H9 (cell line): Measurements from ENCODE around the gene PNPLA7. TPM values are rescaled to one million over a fixed set of nuclear protein-coding genes. Genes with fewer than 3 reads are reported as not detected.

Experiments
- DNase-seq: peaks from one replicate; pipeline ENCODE4 v3.0.0-alpha.2; 2017
- H2AFZ ChIP-seq: one replicate; pipeline ENCODE4 v1.6.1; 2013; ENCODE audit warnings: mild to moderate bottlenecking, low read length, control low read depth, moderate library complexity
- H2AK5ac ChIP-seq: 2 replicates; pipeline ENCODE4 v1.6.1; 2013; ENCODE audit warnings: low read length, control low read depth, mixed read lengths; ENCODE audit not compliant: insufficient read length
- H2BK120ac ChIP-seq: one replicate; pipeline ENCODE4 v1.6.1; 2013; ENCODE audit warnings: low read depth, mild to moderate bottlenecking, low read length, control low read depth, inconsistent platforms; ENCODE audit not compliant: poor library complexity, severe bottlenecking
- H2BK12ac ChIP-seq: 2 replicates; pipeline ENCODE4 v1.6.1; 2013; ENCODE audit warnings: low read length, control low read depth, mixed read lengths, low read depth; ENCODE audit not compliant: insufficient read length
- H2BK15ac ChIP-seq: 2 replicates; pipeline ENCODE4 v1.6.1; 2013; ENCODE audit warnings: low read depth, low read length, control low read depth
- H2BK20ac ChIP-seq: one replicate; pipeline ENCODE4 v1.6.1; 2013; ENCODE audit warnings: low read depth, mild to moderate bottlenecking, low read length, control low read depth, inconsistent platforms; ENCODE audit not compliant: poor library complexity, severe bottlenecking
- H2BK5ac ChIP-seq: 2 replicates; pipeline ENCODE4 v1.6.1; 2013; ENCODE audit warnings: low read length, control low read depth, mixed read lengths; ENCODE audit not compliant: insufficient read length
- H3K14ac ChIP-seq: 2 replicates; pipeline ENCODE4 v1.6.1; 2013; ENCODE audit warnings: low read length, control low read depth; ENCODE audit not compliant: insufficient read depth
- H3K18ac ChIP-seq: 2 replicates; pipeline ENCODE4 v1.6.1; 2013; ENCODE audit warnings: low read depth, mild to moderate bottlenecking, mixed read lengths, low read length, control low read depth; ENCODE audit not compliant: insufficient read length
- H3K23ac ChIP-seq: 2 replicates; pipeline ENCODE4 v1.6.1; 2013; ENCODE audit warnings: low read length, control low read depth, mixed read lengths, low read depth; ENCODE audit not compliant: insufficient read length
- H3K23me2 ChIP-seq: 2 replicates; pipeline ENCODE4 v1.6.1; 2013; ENCODE audit warnings: low read depth, mild to moderate bottlenecking, mixed read lengths, low read length, control low read depth; ENCODE audit not compliant: insufficient read length, poor library complexity, severe bottlenecking
- H3K27ac ChIP-seq: 2 replicates; pipeline ENCODE4 v1.5.1; 2013; ENCODE audit warnings: low read length, control low read depth, mixed read lengths, low read depth; ENCODE audit not compliant: insufficient read length
- H3K27me3 ChIP-seq: 2 replicates; pipeline ENCODE4 v1.6.1; 2013; ENCODE audit warnings: low read length, control low read depth, inconsistent platforms; ENCODE audit not compliant: insufficient read depth
- H3K4ac ChIP-seq: 2 replicates; pipeline ENCODE4 v1.6.1; 2013; ENCODE audit warnings: low read depth, mild to moderate bottlenecking, control low read depth, inconsistent platforms, low read length, moderate library complexity
- H3K4me1 ChIP-seq: 2 replicates; pipeline ENCODE4 v1.6.1; 2013; ENCODE audit warnings: low read length, control low read depth, inconsistent platforms; ENCODE audit not compliant: insufficient read depth
- H3K4me2 ChIP-seq: 2 replicates; pipeline ENCODE4 v1.6.1; 2013; ENCODE audit warnings: low read length, control low read depth, mixed read lengths; ENCODE audit not compliant: insufficient read length, insufficient read depth
- H3K56ac ChIP-seq: 2 replicates; pipeline ENCODE4 v1.6.1; 2013; ENCODE audit warnings: low read depth, mild to moderate bottlenecking, mixed read lengths, low read length, control low read depth; ENCODE audit not compliant: insufficient read length
- H3K79me1 ChIP-seq: 2 replicates; pipeline ENCODE4 v1.6.1; 2013; ENCODE audit warnings: low read depth, mild to moderate bottlenecking, moderate library complexity, low read length, control low read depth, inconsistent platforms; ENCODE audit not compliant: insufficient read depth, poor library complexity, severe bottlenecking
- H3K79me2 ChIP-seq: 2 replicates; pipeline ENCODE4 v1.6.1; 2013; ENCODE audit warnings: low read length, control low read depth, inconsistent platforms; ENCODE audit not compliant: insufficient read depth
- H3K9ac ChIP-seq: 2 replicates; pipeline ENCODE4 v1.6.1; 2013; ENCODE audit warnings: low read length, control low read depth, mixed read lengths; ENCODE audit not compliant: insufficient read length; ENCODE audit errors: extremely low read depth
- H3K9me3 ChIP-seq: one replicate; pipeline ENCODE4 v1.6.1; 2013; ENCODE audit warnings: low read depth, low read length, inconsistent platforms; ENCODE audit not compliant: control insufficient read depth
- H3T11ph ChIP-seq: one replicate; pipeline ENCODE4 v1.6.1; 2013; ENCODE audit warnings: mild to moderate bottlenecking, low read length, control low read depth, inconsistent platforms
- H4K20me1 ChIP-seq: one replicate; pipeline ENCODE4 v1.6.1; 2013; ENCODE audit not compliant: control insufficient read depth, insufficient read length, insufficient read depth
- H4K5ac ChIP-seq: 2 replicates; pipeline ENCODE4 v1.6.1; 2013; ENCODE audit warnings: low read depth, mild to moderate bottlenecking, mixed read lengths, low read length, control low read depth; ENCODE audit not compliant: insufficient read length
- H4K8ac ChIP-seq: replicated peaks from 2 replicates; pipeline ENCODE4 v1.6.1; 2013; ENCODE audit warnings: low read length, control low read depth, mixed read lengths, low read depth; ENCODE audit not compliant: insufficient read length
- H4K91ac ChIP-seq: 2 replicates; pipeline ENCODE4 v1.6.1; 2013; ENCODE audit warnings: low read depth, mild to moderate bottlenecking, moderate library complexity, mixed read lengths, low read length, control low read depth; ENCODE audit not compliant: insufficient read length
- H3K27ac Mint-ChIP-seq, 3 experiments: 2 replicates in 2 of 3; 3 replicates in 1 of 3; pipeline ENCODE4 v1.8.0; 2020 to 2021; ENCODE audit warnings: mixed read lengths in 3 of 3, mild to moderate bottlenecking in 1 of 3, moderate library complexity in 1 of 3
- H3K27me3 Mint-ChIP-seq: 2 replicates; pipeline ENCODE4 v1.8.0; 2021; ENCODE audit warnings: low read depth, mild to moderate bottlenecking, moderate library complexity, mixed read lengths
- H3K36me3 Mint-ChIP-seq, 3 experiments: 2 replicates in 2 of 3; 3 replicates in 1 of 3; pipeline ENCODE4 v1.8.0; 2020 to 2021; ENCODE audit warnings: low read depth in 3 of 3, mixed read lengths in 3 of 3; ENCODE audit not compliant: insufficient read depth in 1 of 3
- H3K4me1 Mint-ChIP-seq, 2 experiments: 2 replicates each; pipeline ENCODE4 v1.8.0; 2020; ENCODE audit warnings: mixed read lengths in 2 of 2
- H3K4me3 Mint-ChIP-seq, 2 experiments: 2 replicates in 1 of 2; 3 replicates in 1 of 2; pipeline ENCODE4 v1.8.0; 2020 to 2021; ENCODE audit warnings: mild to moderate bottlenecking in 2 of 2, mixed read lengths in 2 of 2, moderate library complexity in 1 of 2
- H3K9me3 Mint-ChIP-seq, 2 experiments: 2 replicates in 1 of 2; 3 replicates in 1 of 2; pipeline ENCODE4 v1.8.0; 2020; ENCODE audit warnings: mild to moderate bottlenecking in 2 of 2, mixed read lengths in 2 of 2, moderate library complexity in 1 of 2
- CTCF ChIP-seq: fragments of 200-600 bp; sonication (generic); conservative IDR thresholded peaks from 3 replicates; pipeline ENCODE4 v1.8.0; 2021; ENCODE audit warnings: antibody characterized with exemption, mild to moderate bottlenecking
- WGBS: extraction: QIAGEN DNeasy Blood & Tissue Kit; methylation state at CpG from one replicate; pipeline ENCODE4 v1.1.7; 2013; ENCODE audit warnings: missing lambda C conversion rate, low lambda C conversion rate, mixed read lengths; ENCODE audit not compliant: insufficient read length; ENCODE audit errors: extremely low coverage; 5-methylcytosine and 5-hydroxymethylcytosine counted together
- total RNA-seq: library from RNA; stranded (reverse); gene quantifications from 2 replicates; pipeline ENCODE4 v1.2.1, GENCODE V29; 2021

Gene PNPLA7
- total RNA-seq, 1 experiment from 2014 or later, result 1.8 TPM

GRCh38 chr9:137582286-137582860 is 32.2 kb upstream of the PNPLA7 start:
- no peak overlapping the region for H3K18ac ChIP-seq
- no peaks in the 10 kb centered on the region for H4K20me1 ChIP-seq
- H2BK5ac ChIP-seq, result no peak overlapping the region
- H3K4ac ChIP-seq, result no peak overlapping the region
- H2AK5ac ChIP-seq, result no peak overlapping the region
- H2BK20ac ChIP-seq, result no peak overlapping the region
- no peak overlapping the region for H3K4me2 ChIP-seq
- no peaks in the 10 kb centered on the region for H3K9me3 ChIP-seq
- no CpG with 5 or more reads among the region's 20 CpGs for WGBS
- TF ChIP-seq CTCF, result peak; percentile 75
- no peaks in the 10 kb centered on the region for H3K4me1 ChIP-seq
- H3K79me1 ChIP-seq, result peaks cover 5% of the 10 kb centered on the region
- H4K5ac ChIP-seq, result no peak overlapping the region
- Mint-ChIP-seq H3K27ac (0 out of 7 replicates have a peak overlapping the region, but pooled peaks of 1 of the 3 experiments have one; percentile 27), H3K9me3 (no peaks in the 10 kb centered on the region), H3K27me3 (no peaks in the 10 kb centered on the region), H3K4me1 (peaks cover 24 to 35% of the 10 kb centered on the region in 2 experiments), H3K4me3 (no peak overlapping the region; a peak in 1 of 5 replicates), H3K36me3 (peaks cover 20 to 73% (median 56%) of the 10 kb centered on the region in 3 experiments; a peak in 6 of 7 replicates)
- DNase-seq, result peak; percentile 61
- H2AFZ ChIP-seq, result no peak overlapping the region
- H2BK15ac ChIP-seq, result no peak overlapping the region
- H3K56ac ChIP-seq, result no peak overlapping the region
- H2BK120ac ChIP-seq, result no peak overlapping the region
- H2BK12ac ChIP-seq, result no peak overlapping the region
- no peaks in the 10 kb centered on the region for H3K27me3 ChIP-seq
- no peak overlapping the region for H4K8ac ChIP-seq
- H4K91ac ChIP-seq, result no peak overlapping the region
- no peak overlapping the region for H3T11ph ChIP-seq
- H3K14ac ChIP-seq, result no peak overlapping the region; the same call in 1 of the 2 replicates
- H3K23me2 ChIP-seq, result peaks cover 10% of the 10 kb centered on the region
- H3K79me2 ChIP-seq, result peaks cover 6% of the 10 kb centered on the region; the same call in 1 of the 2 replicates
- H3K23ac ChIP-seq, result no peak overlapping the region
- no peak overlapping the region for H3K9ac ChIP-seq
- H3K27ac ChIP-seq, result no peak overlapping the region
